GM21447 (cell line): ENCODE measurements around the gene STXBP2.
A peak's percentile ranks its signal among the peaks of the same experiment; 100 is the strongest.

Experiments used
- ATAC-seq: cut with Tn5 transposase; IDR thresholded peaks from one replicate; pipeline ENCODE4 v1.9.1; 2021; ENCODE audit not compliant: unreplicated experiment

Gene STXBP2

DNA sequence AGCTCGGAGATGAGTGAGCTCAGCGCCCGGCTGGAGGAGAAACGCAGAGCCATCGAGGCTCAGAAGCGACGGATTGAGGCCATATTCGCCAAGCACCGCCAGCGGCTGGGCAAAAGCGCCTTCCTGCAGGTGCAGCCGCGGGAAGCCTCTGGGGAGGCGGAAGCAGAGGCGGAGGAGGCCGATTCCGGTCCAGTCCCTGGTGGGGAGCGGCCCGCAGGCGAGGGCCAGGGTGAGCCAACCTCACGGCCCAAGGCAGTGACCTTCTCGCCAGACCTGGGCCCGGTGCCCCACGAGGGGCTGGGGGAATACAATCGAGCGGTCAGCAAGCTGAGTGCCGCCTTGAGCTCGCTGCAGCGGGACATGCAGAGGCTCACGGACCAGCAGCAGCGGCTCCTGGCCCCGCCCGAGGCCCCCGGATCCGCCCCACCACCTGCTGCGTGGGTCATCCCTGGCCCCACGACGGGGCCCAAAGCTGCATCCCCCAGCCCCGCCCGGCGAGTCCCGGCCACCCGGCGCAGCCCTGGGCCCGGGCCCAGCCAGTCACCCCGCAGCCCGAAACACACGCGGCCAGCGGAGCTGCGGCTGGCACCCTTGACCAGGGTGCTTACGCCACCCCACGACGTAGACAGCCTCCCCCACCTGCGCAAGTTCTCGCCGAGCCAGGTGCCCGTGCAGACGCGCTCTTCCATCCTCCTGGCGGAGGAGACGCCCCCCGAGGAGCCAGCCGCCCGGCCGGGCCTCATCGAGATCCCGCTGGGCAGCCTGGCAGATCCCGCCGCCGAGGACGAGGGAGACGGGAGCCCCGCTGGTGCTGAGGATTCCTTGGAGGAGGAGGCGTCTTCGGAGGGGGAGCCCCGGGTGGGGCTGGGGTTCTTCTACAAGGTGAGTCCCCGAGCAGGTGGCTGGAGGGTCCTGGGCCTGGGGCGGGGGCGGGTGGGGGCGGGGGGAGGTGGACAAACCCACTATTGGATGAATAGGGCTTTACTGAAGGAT is 24.3 kb upstream of the STXBP2 start:
- no peak for ATAC-seq

DNA sequence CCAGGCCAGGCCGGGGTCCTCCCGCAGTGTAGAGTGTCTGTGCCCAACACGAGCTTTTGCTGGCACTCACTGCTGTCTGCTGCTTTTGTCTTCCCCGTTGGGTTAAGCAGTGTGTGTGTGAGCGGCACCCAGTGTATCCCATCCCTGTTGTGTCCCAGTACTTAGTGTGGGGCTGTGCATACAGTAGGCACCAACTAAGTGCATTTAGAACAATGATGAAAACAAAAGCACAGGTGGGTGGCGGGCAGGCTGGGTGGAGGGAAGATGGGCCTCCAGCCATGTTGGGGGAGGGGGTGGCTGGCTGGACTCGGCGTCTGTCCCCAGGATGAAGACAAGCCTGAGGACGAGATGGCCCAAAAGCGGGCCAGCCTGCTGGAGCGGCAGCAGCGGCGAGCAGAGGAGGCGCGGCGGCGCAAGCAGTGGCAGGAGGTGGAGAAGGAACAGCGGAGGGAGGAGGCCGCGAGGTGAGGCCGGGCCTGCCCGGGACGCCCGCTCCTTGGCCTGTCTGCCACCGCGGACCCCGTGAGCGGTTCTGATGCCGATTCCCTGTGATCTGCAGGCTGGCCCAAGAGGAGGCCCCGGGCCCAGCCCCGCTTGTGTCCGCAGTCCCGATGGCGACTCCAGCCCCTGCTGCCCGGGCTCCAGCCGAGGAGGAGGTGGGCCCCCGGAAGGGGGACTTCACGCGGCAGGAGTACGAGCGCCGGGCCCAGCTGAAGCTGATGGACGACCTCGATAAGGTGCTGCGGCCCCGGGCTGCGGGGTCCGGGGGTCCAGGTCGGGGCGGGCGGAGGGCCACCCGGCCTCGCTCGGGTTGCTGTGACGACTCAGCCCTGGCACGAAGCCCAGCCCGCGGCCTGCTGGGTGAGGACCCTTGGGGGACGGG is 21.8 kb upstream of the STXBP2 start:
- ATAC-seq: no peak

DNA sequence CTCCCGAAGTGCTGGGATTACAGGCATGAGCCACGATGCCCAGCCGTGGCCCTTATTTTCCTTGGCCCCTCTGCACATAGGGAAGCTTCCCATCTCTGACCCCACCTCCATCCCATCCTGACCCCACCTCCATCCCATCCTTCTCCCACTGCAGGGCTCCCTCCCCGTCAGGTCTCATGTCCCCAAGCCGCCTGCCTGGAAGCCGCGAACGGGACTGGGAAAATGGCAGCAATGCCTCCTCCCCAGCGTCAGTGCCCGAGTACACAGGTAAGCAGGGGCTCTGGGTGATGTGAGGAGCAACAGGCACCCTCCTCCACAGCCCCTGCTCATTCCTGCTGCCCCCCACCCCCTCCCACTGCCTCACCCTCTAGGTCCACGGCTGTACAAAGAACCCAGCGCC is 19.7 kb upstream of the STXBP2 start:
- ATAC-seq: no peak

- ATAC-seq: no peak
Observed at GRCh38 chr19:7617735-7618134, 19.2 kb upstream of the STXBP2 start.

GRCh38 chr19:7618348-7618747 is 18.6 kb upstream of the STXBP2 start:
- no peak for ATAC-seq

GRCh38 chr19:7618771-7619510 is 18.0 kb upstream of the STXBP2 start:
- ATAC-seq: no peak

DNA sequence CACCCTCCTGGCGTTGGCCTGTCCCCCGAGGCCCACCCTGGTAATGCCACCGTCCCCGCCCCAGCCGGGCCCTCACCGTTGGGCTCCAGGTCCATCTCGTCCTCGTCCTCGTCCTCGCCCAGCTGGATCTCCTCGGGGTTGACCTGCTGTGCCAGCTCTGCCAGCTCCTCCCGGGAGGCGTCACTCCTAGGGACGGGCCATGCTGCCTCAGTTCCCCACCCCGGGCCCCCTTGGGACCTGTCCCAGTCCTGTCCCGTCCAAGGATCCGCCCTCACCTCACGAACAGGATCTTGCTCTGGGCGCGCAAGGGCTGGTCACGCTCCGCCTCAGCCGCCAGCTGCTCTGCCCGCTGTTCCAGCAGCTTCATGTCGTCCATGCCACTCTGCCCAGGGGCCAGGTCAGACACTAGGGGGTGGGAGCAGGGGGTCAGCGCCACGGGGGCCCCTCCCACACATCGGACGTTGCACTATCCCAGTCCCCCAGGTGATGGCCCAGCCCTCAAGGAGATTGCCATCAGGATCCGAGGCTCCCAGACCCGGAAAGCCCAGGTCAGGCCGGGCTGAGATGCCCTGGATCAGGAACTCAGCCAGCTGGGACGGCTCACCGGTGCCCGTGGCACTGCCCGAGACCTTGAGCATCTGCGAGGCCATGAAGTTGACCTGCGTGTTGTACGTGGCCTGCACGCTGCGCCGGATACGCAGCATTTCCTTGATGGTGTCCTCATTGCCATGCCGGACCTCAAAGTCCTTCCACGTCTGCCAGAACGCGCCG is 17.1 kb upstream of the STXBP2 start:
- no peak for ATAC-seq

DNA sequence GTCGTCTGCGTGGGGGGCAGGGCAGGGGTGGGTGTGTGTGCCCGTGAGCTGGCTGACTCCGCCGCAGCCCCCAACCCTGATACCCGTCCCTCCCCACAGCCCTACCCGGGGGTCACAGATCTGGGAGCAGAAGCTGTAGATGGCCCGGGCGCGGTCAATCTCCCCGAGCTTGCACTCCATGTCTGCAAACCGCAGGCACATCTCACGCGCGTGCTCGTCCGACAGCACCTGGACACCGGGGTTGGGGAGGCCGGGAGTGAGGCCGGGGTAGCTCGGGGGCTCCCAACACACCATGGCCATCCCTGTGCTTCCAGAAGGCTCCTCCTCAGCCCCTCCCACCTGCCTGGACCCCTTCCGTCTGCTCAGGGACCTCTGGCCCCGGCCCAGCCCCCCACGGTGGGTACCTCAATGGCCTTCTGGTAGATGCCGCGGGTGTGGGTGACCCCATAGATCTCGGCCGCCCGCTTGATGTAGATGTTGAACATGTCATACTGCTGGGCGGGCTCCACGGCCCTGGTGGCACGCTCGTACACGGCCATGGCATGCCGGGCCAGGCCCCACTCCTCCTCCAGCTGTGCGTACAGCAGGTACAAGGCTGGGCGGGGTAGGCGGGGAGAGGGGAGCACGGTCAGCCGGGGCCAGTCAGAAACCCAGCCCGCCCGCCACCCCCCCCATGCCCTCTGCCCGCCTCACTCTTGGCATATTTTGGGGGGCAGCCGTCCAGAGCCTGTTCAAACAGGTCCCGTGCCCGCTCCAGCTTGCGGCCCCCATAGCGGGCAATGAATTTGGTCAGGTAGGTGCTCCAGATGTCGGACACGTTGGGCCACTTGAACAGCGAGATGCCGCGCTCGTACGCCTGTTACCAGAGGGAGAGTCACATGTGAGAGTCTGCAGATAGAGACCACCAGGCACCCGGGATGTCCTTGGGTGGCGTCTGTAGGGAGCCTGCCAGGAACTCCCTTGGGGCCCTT is 16.2 kb upstream of the STXBP2 start:
- ATAC-seq: no peak

DNA sequence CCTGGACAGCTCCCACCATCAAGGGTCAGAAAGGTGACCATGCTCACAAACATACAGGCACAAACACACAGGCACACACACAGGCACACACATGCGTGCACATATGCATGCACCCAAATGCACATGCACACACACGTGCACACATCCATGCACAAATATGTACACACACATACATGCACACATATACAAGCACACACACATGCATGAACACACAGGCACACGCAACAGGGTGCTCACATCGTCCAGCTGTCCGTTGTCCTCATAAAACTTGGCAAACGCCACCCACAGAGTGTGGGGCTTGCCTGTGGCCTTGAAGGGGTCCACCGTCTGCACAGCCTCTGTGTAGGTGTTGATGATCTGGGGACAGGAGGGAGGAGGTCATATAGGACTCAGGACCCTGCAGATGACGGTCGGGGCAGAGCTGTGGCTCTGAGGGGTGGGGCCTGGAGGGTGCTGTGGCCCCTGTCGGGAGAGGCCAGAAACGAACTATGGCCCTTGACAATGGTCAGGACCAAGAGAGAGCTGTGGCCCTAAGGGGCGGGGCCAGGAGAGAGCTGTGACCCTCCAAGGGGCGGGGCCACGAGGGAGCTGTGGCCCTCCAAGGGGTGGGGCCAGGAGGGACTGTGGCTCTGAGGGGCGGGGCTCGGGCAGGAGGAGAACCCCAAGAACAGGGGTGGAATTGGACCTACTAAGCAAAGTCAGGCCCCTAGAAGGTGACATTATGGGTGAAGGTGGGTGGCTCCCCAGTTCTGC is 13.8 kb upstream of the STXBP2 start:
- no peak for ATAC-seq

GRCh38 chr19:7623725-7624603 is 12.9 kb upstream of the STXBP2 start:
- ATAC-seq: no peak

DNA sequence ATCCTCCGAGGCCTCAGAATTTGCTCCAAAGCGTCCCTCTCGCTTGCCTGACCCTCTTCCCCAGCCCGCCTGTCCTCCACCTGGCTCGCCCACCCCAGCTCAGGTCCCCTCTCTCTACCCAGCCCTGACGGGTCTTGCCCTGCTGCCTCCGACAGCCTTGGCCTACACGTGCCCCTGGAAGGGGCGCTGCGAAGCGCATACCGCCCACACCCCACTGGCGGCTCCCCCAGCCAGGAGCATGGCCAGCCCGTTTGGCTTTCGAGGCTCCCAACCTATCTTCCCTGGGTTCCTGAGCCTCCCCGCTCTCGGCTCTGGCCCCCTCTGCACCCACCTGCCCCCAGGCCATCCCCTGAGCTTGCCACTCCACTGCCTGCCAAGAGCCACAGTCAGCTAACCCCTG is 12.1 kb upstream of the STXBP2 start:
- ATAC-seq: no peak

- no peak for ATAC-seq
Observed at GRCh38 chr19:7625763-7626372, 11.0 kb upstream of the STXBP2 start.

- no peak for ATAC-seq
Observed at GRCh38 chr19:7627166-7627565, 9.7 kb upstream of the STXBP2 start.

DNA sequence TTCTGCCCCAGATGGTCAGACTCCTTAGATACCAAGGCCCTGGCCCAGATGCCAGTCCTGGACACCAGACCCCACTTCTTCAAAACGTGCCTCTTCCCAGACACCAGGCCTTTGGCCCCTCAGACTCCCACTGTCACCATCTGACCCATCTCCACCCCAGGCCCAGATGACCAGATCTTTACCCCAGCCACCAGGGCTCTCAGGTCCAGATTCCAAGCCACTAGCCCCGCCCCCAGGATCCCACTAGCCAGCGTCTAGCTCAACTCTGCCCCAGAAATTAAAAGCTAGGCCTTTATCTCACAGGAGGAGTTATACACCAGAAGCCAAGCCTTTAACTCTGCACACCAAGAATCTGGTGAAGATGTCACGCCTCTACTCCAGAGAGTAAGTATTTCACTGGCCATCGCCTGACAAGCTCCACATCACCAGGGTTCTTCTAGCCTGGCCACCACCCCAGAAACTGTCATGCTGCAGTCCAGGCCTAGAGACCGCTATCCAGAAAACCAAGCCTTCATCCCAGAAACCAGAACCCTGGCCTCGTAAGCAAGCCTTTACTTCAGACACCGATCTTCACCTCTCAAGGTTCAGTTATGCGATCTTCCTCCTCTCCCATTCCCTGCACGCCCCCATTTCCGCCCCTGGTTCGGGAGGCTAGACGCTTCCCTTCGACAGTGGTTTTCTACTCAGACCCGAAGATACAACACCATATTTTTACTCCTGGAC is 8.2 kb upstream of the STXBP2 start:
- no peak for ATAC-seq

DNA sequence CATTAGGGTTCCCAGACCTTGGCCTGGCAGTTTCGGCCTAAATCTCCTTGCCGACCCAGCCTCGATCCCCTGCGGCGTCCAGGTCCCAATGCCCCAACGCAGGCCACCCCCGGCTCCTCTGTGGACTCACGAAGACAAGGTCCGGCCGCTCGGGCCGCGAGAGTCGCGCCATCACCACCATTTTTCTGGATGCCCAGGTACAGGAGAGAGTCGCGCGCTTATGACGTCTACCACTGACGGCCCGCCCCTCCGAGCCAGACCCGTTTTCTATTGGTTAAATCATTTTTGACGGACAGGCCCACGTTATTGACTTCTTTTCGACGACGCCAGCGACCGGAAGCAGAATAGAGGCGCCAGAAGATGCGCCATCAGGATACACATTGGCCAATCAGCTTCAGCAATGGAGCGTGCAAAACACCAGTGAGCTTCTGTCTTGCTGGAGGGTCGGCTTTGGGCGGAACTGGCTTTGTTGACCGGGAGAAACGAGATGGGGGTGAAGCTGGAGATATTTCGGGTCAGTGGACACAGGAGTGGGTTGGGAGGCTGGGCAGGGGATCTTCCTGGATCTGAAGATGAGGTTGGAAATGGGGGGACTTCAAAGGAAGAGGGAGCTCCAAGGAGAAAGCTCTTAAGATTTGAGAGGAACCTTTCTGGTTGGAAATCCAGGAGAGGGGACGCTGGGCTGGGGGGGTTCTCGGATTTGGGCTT is 7.4 kb upstream of the STXBP2 start, which contains the start of the genes PET100 and XAB2:
Gene PET100 (plus strand): TSS at position 447 of the 708 bp plus-strand sequence. CDS start 41 bp downstream, at position 488.
Gene XAB2 (minus strand): TSS at position 199 of the 708 bp plus-strand sequence. CDS start 18 bp downstream, at position 181.
- ATAC-seq: peak; percentile 88
